B cell (primary cell): ENCODE data around the gene HAGHL. TPM values are rescaled to one million over a fixed set of nuclear protein-coding genes. Genes with fewer than 3 reads are reported as not detected.

Experiments
- ATAC-seq: fragments of 200-7000 bp; cut with Tn5 transposase; one replicate; pipeline ENCODE4 v1.10.0; 2021; ENCODE audit warnings: low read depth, mild to moderate bottlenecking, moderate number of reproducible peaks, moderate library complexity
- CTCF ChIA-PET: fragments of 350-600 bp; sonication (Branson Sonifier 250); formaldehyde crosslinking; loops from one replicate; lab custom pipeline; 2021; ENCODE audit warnings: antibody characterized with exemption, inconsistent platforms; lab: Charles Lee
- POLR2A ChIA-PET: fragments of 350-600 bp; sonication (Branson Sonifier 250); formaldehyde crosslinking; loops from one replicate; lab custom pipeline; 2021; ENCODE audit warnings: antibody characterized with exemption; lab: Charles Lee
- DNase-seq: peaks from one replicate; pipeline ENCODE4 v3.0.0; 2013
- H2AFZ ChIP-seq: 2 replicates; pipeline ENCODE4 v1.6.1; 2012; ENCODE audit warnings: mild to moderate bottlenecking, low read depth, low read length; ENCODE audit not compliant: insufficient read depth, poor library complexity, severe bottlenecking
- H3K27ac ChIP-seq, 2 donors: 1 replicate in 1 of 2; 2 replicates in 1 of 2; pipeline ENCODE4 v1.5.1; 2012 to 2013; ENCODE audit warnings: low read length in 2 of 2, mild to moderate bottlenecking in 2 of 2, moderate library complexity in 1 of 2
- H3K27me3 ChIP-seq, 4 experiments: fragments of 200-600 bp in 1 of 4; sonication (generic) in 1 of 4; replicated peaks in 1 of 4; 1 replicate in 2 of 4; 2 replicates in 2 of 4; pipeline versions ENCODE4 v1.6.1 to v1.7.0; 2013 to 2016; ENCODE audit warnings: low read length in 3 of 4, mild to moderate bottlenecking in 2 of 4, mixed read lengths in 1 of 4, moderate library complexity in 1 of 4; ENCODE audit not compliant: insufficient read depth in 4 of 4, control insufficient read depth in 3 of 4; ENCODE audit errors: control extremely low read depth in 1 of 4
- H3K36me3 ChIP-seq, 2 experiments: replicated peaks in 1 of 2; 1 replicate in 1 of 2; 2 replicates in 1 of 2; pipeline versions ENCODE4 v1.6.1 to v1.7.1; 2013; ENCODE audit warnings: low read length in 1 of 2; ENCODE audit not compliant: insufficient read depth in 2 of 2, control insufficient read depth in 1 of 2; ENCODE audit errors: control extremely low read depth in 1 of 2, extremely low read depth in 1 of 2
- H3K4me1 ChIP-seq, 2 donors: fragments of 200-600 bp in 1 of 2; sonication (generic) in 1 of 2; 1 replicate in 1 of 2; 2 replicates in 1 of 2; pipeline versions ENCODE4 v1.5.1 to v1.6.1; 2013 to 2017; ENCODE audit warnings: low read length in 2 of 2; ENCODE audit not compliant: control insufficient read depth in 2 of 2, insufficient read depth in 2 of 2
- H3K4me2 ChIP-seq: replicated peaks from 2 replicates; pipeline ENCODE3; 2012; ENCODE audit warnings: mild to moderate bottlenecking, low read depth, low read length; ENCODE audit not compliant: poor library complexity, severe bottlenecking
- H3K4me3 ChIP-seq, 5 experiments: fragments of 200-600 bp in 1 of 5; sonication (generic) in 1 of 5; 1 replicate in 3 of 5; 2 replicates in 2 of 5; pipeline versions ENCODE4 v1.5.1 to v1.7.0; 2011 to 2016; ENCODE audit warnings: low read length in 4 of 5, mild to moderate bottlenecking in 4 of 5, low read depth in 2 of 5, control low read depth in 1 of 5, moderate library complexity in 1 of 5; ENCODE audit not compliant: insufficient read depth in 1 of 5; ENCODE audit errors: control extremely low read depth in 1 of 5, extremely low read depth in 1 of 5
- H3K79me2 ChIP-seq: fragments of 200-600 bp; sonication (generic); one replicate; pipeline ENCODE4 v1.6.0; 2016; ENCODE audit warnings: low read length; ENCODE audit not compliant: control insufficient read depth, insufficient read depth
- H3K9ac ChIP-seq: fragments of 200-600 bp; sonication (generic); 2 replicates; pipeline ENCODE4 v1.6.1; 2017; ENCODE audit warnings: mild to moderate bottlenecking, low read length, moderate library complexity
- H3K9me3 ChIP-seq, 3 donors: one replicate each; pipeline versions ENCODE4 v1.6.1 to v1.7.1; 2013; ENCODE audit warnings: low read length in 2 of 3; ENCODE audit not compliant: control insufficient read depth in 2 of 3, insufficient read depth in 1 of 3; ENCODE audit errors: control extremely low read depth in 1 of 3
- H4K20me1 ChIP-seq: 2 replicates; pipeline ENCODE4 v1.6.0; 2012; ENCODE audit warnings: mild to moderate bottlenecking, low read length; ENCODE audit not compliant: insufficient read depth, control insufficient read depth, poor library complexity, severe bottlenecking
- H3K27ac Mint-ChIP-seq: one replicate; pipeline ENCODE4 v1.8.0; 2021; ENCODE audit warnings: mixed read lengths
- H3K27me3 Mint-ChIP-seq: one replicate; pipeline ENCODE4 v1.8.0; 2021; ENCODE audit warnings: mixed read lengths
- H3K4me1 Mint-ChIP-seq: one replicate; pipeline ENCODE4 v1.8.0; 2021; ENCODE audit warnings: mixed read lengths
- H3K4me3 Mint-ChIP-seq: one replicate; pipeline ENCODE4 v1.8.0; 2021; ENCODE audit warnings: mixed read lengths
- H3K9me3 Mint-ChIP-seq: one replicate; pipeline ENCODE4 v1.8.0; 2022; ENCODE audit warnings: mixed read lengths; ENCODE audit not compliant: insufficient read depth
- EZH2 ChIP-seq: IDR thresholded peaks from 2 replicates; pipeline ENCODE4 v1.6.1; 2012; ENCODE audit warnings: borderline replicate concordance, low read depth, mild to moderate bottlenecking, moderate library complexity, low read length; ENCODE audit not compliant: insufficient read depth, poor library complexity, severe bottlenecking
- WGBS: methylation state at CpG from one replicate; pipeline ENCODE4 v1.1.5; 2013; ENCODE audit warnings: missing lambda C conversion rate; ENCODE audit not compliant: insufficient coverage; 5-methylcytosine and 5-hydroxymethylcytosine counted together
- intact Hi-C: fragments of 100-400 bp; cut with micrococcal nuclease; formaldehyde crosslinking; loops from one replicate; pipeline ENCODE4 v1.10.0; 2022
- polyA plus RNA-seq: library from polyadenylated mRNA; depleted of rRNA; stranded (reverse); fragments of >200 nt; gene quantifications from 2 replicates; pipeline ENCODE4 v1.2.3, GENCODE V29; 2012
- total RNA-seq, 2 donors: library from RNA; stranded (reverse); fragments of 120-200 nt in 1 of 2; gene quantifications; 1 replicate in 1 of 2; 2 replicates in 1 of 2; pipeline versions ENCODE4 v1.2.3 to v1.2.4, GENCODE V29; 2013 to 2022
- TF ChIP-seq, protein P1 (sequence below): fragments of 200-600 bp; IDR thresholded peaks from one replicate; pipeline ENCODE4 v1.8.0; 2022; ENCODE audit warnings: antibody characterized with exemption, mild to moderate bottlenecking

Gene HAGHL
- total and polyA plus RNA-seq, 2 donors (not counting 1 experiment from before 2014, with no cell fraction given): 32.3 to 87.1 TPM

- Mint-ChIP-seq H3K27me3 (peaks cover 6% of the 10 kb centered on the region), H3K9me3 (no peaks in the 10 kb centered on the region), H3K27ac (no peak overlapping the region), H3K4me3 (no peak overlapping the region), H3K4me1 (peaks cover 11% of the 10 kb centered on the region)
- ChIA-PET CTCF (interaction anchor here (1.3 kb wide), 1 partner anchor 10 kb away, joined by 3 read pairs; no protein-coding TSS in a partner anchor), POLR2A (interaction anchor here (1.9 kb wide), 1 partner anchor 10 kb away, joined by 8 read pairs; no protein-coding TSS in a partner anchor)
- Histone ChIP-seq H3K9me3 (peaks cover 0 to 15% (median 0%) of the 10 kb centered on the region in 3 donors), H3K9ac (no peak overlapping the region), H3K27me3 (peaks cover 0 to 23% (median 10%) of the 10 kb centered on the region in 4 experiments), H3K4me3 (no peak overlapping the region), H3K27ac (no peak overlapping the region), H2AFZ (no peak overlapping the region), H3K36me3 (no peaks in the 10 kb centered on the region), H3K4me1 (peaks cover 28 to 39% of the 10 kb centered on the region in 2 donors), H4K20me1 (peaks cover 20% of the 10 kb centered on the region), H3K4me2 (no peak overlapping the region), H3K79me2 (no peaks in the 10 kb centered on the region)
- WGBS: 84% methylated on average over 32 of the region's 32 CpGs
- no peak for TF ChIP-seq EZH2
- TF ChIP-seq, protein P1, sequence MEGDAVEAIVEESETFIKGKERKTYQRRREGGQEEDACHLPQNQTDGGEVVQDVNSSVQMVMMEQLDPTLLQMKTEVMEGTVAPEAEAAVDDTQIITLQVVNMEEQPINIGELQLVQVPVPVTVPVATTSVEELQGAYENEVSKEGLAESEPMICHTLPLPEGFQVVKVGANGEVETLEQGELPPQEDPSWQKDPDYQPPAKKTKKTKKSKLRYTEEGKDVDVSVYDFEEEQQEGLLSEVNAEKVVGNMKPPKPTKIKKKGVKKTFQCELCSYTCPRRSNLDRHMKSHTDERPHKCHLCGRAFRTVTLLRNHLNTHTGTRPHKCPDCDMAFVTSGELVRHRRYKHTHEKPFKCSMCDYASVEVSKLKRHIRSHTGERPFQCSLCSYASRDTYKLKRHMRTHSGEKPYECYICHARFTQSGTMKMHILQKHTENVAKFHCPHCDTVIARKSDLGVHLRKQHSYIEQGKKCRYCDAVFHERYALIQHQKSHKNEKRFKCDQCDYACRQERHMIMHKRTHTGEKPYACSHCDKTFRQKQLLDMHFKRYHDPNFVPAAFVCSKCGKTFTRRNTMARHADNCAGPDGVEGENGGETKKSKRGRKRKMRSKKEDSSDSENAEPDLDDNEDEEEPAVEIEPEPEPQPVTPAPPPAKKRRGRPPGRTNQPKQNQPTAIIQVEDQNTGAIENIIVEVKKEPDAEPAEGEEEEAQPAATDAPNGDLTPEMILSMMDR: no peak
- intact Hi-C loops: loop anchor here (5.0 kb wide), 1 partner anchor 255 kb away; the partner anchor contains the start of gene LMF1
- DNase-seq: no peak
- no peak for ATAC-seq
These were observed 9.3 kb upstream of the HAGHL start for GRCh38 chr16:717450-718245.

GRCh38 chr16:718389-718788, 8.5 kb upstream of the HAGHL start:
- WGBS: 91% methylated on average over 7 of the region's 9 CpGs
- intact Hi-C loops: loop anchor here (5.0 kb wide), 1 partner anchor 254 kb away; the partner anchor contains the start of gene LMF1
- Histone ChIP-seq H2AFZ (no peak overlapping the region), H3K79me2 (no peaks in the 10 kb centered on the region), H3K9me3 (peaks cover 0 to 15% (median 0%) of the 10 kb centered on the region in 3 donors), H3K27ac (no peak overlapping the region), H4K20me1 (peaks cover 20% of the 10 kb centered on the region), H3K4me2 (no peak overlapping the region), H3K27me3 (peaks cover 0 to 22% (median 10%) of the 10 kb centered on the region in 4 experiments), H3K9ac (no peak overlapping the region), H3K4me3 (no peak overlapping the region), H3K36me3 (no peaks in the 10 kb centered on the region), H3K4me1 (peaks cover 28 to 39% of the 10 kb centered on the region in 2 donors)
- POLR2A ChIA-PET: interaction anchor here (1.3 kb wide), 1 partner anchor 10 kb away, joined by 11 read pairs; no protein-coding TSS in a partner anchor
- CTCF ChIA-PET: interaction anchor here (1.3 kb wide), 1 partner anchor 10 kb away, joined by 3 read pairs; no protein-coding TSS in a partner anchor
- Mint-ChIP-seq H3K27ac (no peak overlapping the region), H3K9me3 (no peaks in the 10 kb centered on the region), H3K4me1 (peaks cover 11% of the 10 kb centered on the region), H3K4me3 (no peak overlapping the region), H3K27me3 (peaks cover 3% of the 10 kb centered on the region)
- DNase-seq (no peak), ATAC-seq (no peak)
- TF ChIP-seq, protein P1: no peak
- no peak for TF ChIP-seq EZH2
